Measurements from ENCODE around the gene RNF224.
A peak's percentile ranks its signal among the peaks of the same experiment; 100 is the strongest.

RNF224 gene

DNA sequence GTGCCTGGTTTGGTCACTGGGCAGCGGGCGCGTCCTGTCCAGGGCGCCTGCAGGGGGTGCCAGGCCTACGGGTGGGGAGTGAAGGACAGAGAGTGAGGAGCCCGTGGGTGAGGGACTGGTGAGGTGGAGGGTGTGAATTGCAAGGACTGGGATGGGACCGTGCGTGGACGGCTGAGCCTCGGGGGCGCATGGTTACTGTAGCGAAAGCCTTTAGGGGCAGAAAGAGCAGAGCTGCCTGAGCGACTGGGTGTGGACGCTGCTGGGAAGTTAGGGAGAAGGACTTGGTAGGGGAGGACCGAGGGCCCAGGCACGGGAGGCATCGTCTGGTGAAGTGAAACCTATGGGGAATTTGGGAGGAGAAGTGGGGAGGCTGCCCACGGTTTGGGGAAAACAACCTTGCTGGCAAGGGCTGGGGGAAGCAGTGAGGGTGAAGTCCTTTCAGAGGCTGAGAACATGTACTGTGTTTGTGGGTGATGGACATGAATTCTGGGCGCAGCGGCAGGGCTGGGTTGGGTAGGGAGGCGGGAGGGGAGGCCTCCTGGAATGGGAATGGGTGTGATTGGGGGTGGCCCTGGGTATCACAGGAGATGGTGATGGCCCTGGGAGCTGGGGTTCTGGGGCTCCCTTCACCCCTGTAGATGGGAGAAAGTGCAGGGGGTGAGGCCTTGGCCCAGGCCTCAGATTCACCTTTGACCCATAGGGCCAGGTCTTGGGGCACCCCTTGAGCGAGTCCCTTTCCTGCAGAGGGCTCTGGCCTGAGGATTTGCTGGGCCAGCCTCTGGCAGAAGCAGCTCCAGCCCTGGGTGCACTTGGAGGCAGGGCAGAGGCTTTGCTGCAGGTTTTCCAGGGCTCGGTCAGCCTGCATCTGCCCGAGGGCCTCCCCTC lies 48.5 kb downstream of the RNF224 start:
- Mint-ChIP-seq H3K9me3 (no peaks in the 10 kb centered on the region), H3K4me1 (peaks cover 26 to 40% of the 10 kb centered on the region in 2 donors), H3K4me3 (peak overlapping the region; percentile 51 to 57), H3K27ac (peak overlapping the region; percentile 80), H3K27me3 (no peaks in the 10 kb centered on the region), H3K36me3 (peaks cover 20 to 27% of the 10 kb centered on the region in 2 donors)
- no peak for DNase-seq
- ATAC-seq (replicated peaks), result no peak

DNA sequence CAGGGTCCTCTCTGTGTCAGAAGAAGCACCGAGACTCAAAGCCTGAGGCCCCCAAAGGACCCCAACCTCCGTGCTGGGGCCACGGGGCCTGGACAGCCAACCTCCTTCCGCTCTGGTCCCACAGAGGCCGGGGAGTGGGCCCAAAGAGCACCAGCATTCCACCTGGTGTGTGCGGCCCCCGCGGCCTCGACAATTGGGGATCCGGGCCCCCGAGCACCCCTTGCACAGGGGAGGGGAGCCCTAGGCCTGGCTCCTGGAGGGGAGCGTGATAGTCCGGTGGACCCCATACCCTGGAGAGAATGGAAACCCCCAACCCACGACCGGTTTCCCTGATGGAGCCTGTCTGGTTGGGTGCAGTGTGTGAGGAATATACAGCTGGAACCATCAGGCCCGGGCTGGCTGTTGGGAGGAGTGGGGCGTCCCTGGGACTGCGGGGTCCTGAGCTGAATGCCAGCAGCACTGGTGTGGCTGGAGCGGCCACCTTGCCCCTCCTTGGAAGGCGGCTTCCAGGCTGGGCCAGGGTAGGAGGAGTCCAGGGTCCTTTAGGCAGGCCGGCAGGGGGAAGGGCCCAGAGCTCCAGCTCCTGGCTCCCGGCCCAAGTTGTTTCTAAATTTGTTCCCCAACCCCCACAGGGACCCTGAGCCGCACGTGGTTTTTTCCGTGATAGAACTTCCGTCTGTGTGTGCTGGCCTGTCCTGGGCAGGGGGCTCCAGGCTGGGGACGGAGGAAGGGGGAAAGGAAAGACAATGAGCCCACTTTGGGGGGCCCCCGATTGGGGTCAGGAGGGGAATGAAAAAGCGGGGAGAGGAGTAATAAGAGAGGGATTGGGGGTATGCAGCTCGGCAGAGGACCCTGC lies 49.4 kb downstream of the RNF224 start:
- H3K4me3 Mint-ChIP-seq, result peak overlapping the region; percentile 89 to 93
- DNase-seq (no peak), ATAC-seq (replicated peaks) (peak; percentile 28 to 37)
- H3K4me1 Mint-ChIP-seq, result peaks cover 24 to 33% of the 10 kb centered on the region in 2 donors
- peak overlapping the region; percentile 98 for H3K27ac Mint-ChIP-seq
- peaks cover 16 to 20% of the 10 kb centered on the region in 2 donors for H3K36me3 Mint-ChIP-seq
- H3K9me3 Mint-ChIP-seq, result no peaks in the 10 kb centered on the region
- no peaks in the 10 kb centered on the region for H3K27me3 Mint-ChIP-seq

DNA sequence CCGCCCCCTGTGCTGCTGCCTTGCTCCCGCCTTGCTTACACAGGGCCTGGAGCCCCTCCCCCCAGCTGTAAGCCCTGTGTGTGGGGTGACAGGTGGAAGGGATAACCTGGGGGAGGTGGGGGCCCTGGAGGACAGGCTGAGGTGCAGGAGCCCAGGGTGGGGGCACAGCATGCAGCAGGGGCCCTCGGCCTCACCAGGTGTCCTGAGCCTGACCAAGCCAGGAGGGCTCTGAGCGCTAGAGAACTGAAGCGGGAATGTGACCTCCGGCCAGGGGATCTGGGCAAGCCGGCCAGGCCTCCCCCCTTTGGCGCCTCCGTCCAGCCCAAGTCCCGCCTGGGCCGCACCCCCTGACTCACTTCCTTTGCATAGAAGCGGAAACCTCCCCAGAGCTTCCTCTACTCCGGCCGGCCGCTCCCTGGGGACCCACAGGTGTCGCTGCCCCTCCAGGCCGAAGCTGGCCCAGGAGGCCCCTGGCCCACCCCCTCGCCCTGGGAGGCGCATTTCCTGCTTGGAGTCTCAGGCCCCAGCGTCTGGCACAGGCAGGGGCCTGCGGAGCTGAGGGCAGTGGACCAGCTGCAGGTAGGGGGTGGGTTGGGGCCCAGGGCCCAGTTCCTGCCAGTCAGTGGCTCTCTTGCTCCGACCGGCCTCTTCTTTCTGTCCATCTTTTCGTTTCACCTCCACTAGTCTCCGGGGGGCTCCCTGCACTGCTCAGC lies 50.2 kb downstream of the RNF224 start, which contains the start of gene TOR4A:
Gene TOR4A (plus strand): TSS at position 398 of the 713 bp plus-strand sequence. CDS start 964 bp downstream, outside the sequence.
- Mint-ChIP-seq H3K27me3 (no peaks in the 10 kb centered on the region), H3K27ac (peak within 1 kb of the TSS; percentile 98)

DNA sequence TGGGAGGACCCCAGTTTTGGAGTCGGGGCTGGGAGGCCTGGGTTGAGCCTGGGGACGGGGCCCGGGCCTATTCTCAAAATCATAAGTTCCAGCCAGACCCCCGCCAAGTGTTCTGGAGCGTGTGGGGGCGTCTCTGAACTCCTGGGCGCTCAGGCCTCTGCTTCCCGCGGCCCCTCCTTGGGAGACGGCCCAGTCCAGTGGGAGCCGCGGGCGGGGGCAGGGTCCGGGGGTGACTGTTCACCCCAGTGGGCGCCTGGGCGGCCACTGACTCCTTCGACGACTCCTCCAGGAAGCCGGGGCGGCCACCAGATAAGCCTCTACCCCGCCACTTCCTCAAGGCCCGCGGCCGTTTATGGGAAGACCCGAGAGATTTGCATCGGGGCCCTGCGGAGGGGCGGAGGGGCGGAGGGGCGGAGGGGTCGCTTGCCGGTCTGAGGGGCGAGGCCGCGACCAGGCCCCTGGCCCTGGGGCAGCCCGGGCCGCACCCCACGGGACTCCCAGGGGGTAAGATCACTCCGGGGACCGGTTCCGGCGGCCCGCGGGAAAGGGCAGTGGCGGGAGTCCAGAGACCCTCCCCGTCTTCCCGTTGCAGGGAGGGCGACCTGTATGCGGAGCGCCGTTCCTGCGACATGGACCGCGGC lies 50.9 kb downstream of the RNF224 start:
- ATAC-seq (replicated peaks), result peak; percentile 21 to 26
- Mint-ChIP-seq H3K27me3 (no peaks in the 10 kb centered on the region), H3K4me3 (peak overlapping the region; percentile 89 to 93), H3K9me3 (no peaks in the 10 kb centered on the region), H3K4me1 (peaks cover 30 to 48% of the 10 kb centered on the region in 2 donors), H3K27ac (peak overlapping the region; percentile 98), H3K36me3 (peaks cover 20 to 23% of the 10 kb centered on the region in 2 donors)
- no peak for DNase-seq

More for the DNA sequence above, 50.2 kb downstream of the RNF224 start, which contains the start of gene TOR4A:
- ATAC-seq (replicated peaks), result peak; percentile 77 to 81
- H3K36me3 Mint-ChIP-seq, result peaks cover 19 to 22% of the 10 kb centered on the region in 2 donors
- peaks cover 25 to 41% of the 10 kb centered on the region in 2 donors for H3K4me1 Mint-ChIP-seq
- DNase-seq, result peak; percentile 66
- H3K4me3 Mint-ChIP-seq, result peak within 1 kb of the TSS; percentile 89 to 93
- H3K9me3 Mint-ChIP-seq, result no peaks in the 10 kb centered on the region
